Testis (tissue), 3 donors: ENCODE measurements around the gene PITX1. TPM values are rescaled to one million over a fixed set of nuclear protein-coding genes. Genes with fewer than 3 reads are reported as not detected.
A peak's percentile ranks its signal among the peaks of the same experiment; 100 is the strongest.

Source experiments
- DNase-seq: peaks from one replicate; pipeline ENCODE4 v3.0.0-alpha.2; 2019
- H3K27ac ChIP-seq, 2 donors: fragments of 200-600 bp; sonication (generic); one replicate each; pipeline ENCODE4 v1.5.1; 2019
- H3K27me3 ChIP-seq: fragments of 200-600 bp; sonication (generic); one replicate; pipeline ENCODE4 v1.5.1; 2019
- H3K36me3 ChIP-seq: fragments of 200-600 bp; sonication (generic); one replicate; pipeline ENCODE4 v1.5.1; 2017; ENCODE audit warnings: low read depth; ENCODE audit errors: missing control alignments
- H3K4me1 ChIP-seq: fragments of 200-600 bp; sonication (generic); one replicate; pipeline ENCODE4 v1.5.1; 2019
- H3K4me3 ChIP-seq, 2 donors: fragments of 200-600 bp; sonication (generic); one replicate each; pipeline ENCODE4 v1.5.1; 2017 to 2019
- H3K9me3 ChIP-seq: fragments of 200-600 bp; sonication (generic); one replicate; pipeline ENCODE4 v1.5.1; 2017
- CTCF ChIP-seq, 3 experiments: fragments of 450-650 bp in 2 of 3; fragments of 200-600 bp in 1 of 3; sonication (generic) in 1 of 3; IDR thresholded peaks; one replicate each; pipeline ENCODE4 v1.5.1; 2016 to 2019; ENCODE audit warnings: antibody characterized with exemption in 3 of 3, mild to moderate bottlenecking in 2 of 3, moderate library complexity in 1 of 3
- POLR2A ChIP-seq: fragments of 450-650 bp; IDR thresholded peaks from one replicate; pipeline ENCODE4 v1.6.1; 2017; ENCODE audit warnings: antibody characterized with exemption, mild to moderate bottlenecking, moderate library complexity
- WGBS, 2 donors: methylation state at CpG; one replicate each; pipeline ENCODE4 v1.1.5; 2018; 5-methylcytosine and 5-hydroxymethylcytosine counted together
- intact Hi-C: fragments of 100-400 bp; cut with DNase I; formaldehyde crosslinking; loops from one replicate; pipeline ENCODE4 v1.15.1; 2023; ENCODE audit warnings: low total_unique reads
- polyA plus RNA-seq: library from polyadenylated mRNA; stranded (reverse); fragments of 350-450 nt; fragmentation: Illumina TruSeq; extraction: RNeasy Lipid Tissue Mini Kit (QIAGEN cat#74804); gene quantifications from one replicate; pipeline ENCODE4 v1.2.3, GENCODE V29; 2014; ENCODE audit warnings: low read depth, low replicate concordance; ENCODE audit not compliant: insufficient read depth
- total RNA-seq, 2 donors: library from RNA; depleted of rRNA; stranded (reverse); fragments of >200 nt; gene quantifications; one replicate each; pipeline ENCODE4 v1.2.3, GENCODE V29; 2016

PITX1 gene
- total and polyA plus RNA-seq, 3 donors from 2014 or later = 3.0 to 4.1 (median 3.6) TPM

DNA sequence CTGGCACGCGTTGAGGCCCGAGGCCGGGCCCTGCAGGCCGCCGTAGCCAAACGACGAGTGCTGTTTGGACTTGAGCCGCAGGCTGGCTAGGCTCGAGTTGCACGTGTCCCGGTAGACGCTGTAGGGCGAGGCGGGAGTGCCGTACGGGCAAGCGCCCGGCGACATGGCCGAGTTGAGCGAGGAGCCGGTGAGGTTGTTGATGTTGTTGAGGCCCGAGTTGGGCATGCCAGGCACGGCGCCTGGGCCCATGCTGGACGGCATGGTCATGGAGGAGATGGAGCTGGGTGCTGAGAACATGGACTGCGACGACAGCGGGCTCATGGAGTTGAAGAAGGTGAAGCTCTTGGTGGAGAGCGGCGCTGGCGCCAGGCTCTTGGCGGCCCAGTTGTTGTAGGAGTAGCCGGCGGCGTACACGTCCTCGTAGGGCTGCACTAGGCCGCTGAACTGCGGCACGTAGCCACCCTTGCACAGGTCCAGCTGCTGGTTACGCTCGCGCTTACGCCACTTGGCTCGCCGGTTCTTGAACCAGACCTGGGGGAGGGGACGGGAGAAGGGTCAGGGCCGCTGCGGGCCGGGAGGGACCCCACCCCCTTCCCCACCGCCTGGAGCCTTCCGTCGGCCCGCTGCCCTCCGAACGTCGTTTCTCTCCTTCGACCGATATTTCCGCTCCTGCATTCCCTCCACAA lies 5.1 kb downstream of the PITX1 start:
- 10 to 18% methylated on average over 26 to 54 of the region's 62 CpGs for WGBS, 2 donors
- intact Hi-C loops = no loop called here
- TF ChIP-seq CTCF (IDR thresholded peaks at IDR 0.05) = no peak
- Histone ChIP-seq H3K27me3 (no peaks in the 10 kb centered on the region), H3K36me3 (no peaks in the 10 kb centered on the region), H3K9me3 (no peaks in the 10 kb centered on the region), H3K4me1 (peaks cover 7% of the 10 kb centered on the region), H3K27ac (no peak overlapping the region), H3K4me3 (peak overlapping the region; percentile 9 to 26)
- DNase-seq = no peak

DNA sequence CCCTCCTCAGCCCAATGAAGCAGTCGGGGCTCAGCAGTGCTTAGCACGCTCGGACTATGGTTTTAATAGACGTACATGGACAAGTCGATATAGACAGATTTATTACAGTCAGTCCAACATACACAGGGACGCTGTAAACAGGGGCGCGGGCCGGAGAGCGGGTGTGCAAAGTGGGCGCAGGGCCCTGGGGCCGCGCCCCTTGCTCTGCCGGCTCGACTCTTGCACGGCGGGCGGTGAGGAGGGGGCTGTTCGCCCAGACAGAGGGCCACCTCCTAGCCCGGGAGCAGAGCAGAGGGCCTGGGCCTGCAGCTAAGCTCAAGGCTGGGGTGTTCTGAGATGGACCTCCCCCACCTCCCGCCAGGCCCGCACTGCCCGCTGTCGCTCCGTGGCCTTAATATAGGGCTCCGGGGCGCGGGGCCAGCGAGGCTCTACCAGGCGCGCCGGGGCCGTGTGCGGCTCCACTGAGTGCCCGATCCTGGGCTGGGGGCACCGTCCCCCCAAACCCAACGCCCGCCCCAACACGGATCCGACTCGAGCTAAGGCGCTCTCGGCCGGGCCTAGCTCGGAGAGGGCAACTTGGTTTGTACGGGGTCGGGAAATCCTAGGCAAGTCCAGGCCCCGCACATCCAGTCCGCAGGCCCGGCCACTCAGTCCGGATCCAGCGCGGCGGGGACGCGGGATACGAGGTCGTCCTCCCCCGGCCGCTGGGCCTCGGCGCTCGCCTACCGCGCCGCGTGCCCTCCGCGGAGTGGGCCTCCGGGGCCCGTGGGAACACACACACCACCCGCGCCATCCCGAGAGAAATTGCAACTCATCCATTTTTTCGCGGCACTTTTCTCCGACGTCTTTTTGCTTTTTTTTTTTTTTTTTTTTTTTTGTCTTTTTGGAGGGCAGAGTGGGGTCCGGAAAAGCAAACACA lies 6.1 kb downstream of the PITX1 start:
- H3K36me3 ChIP-seq = no peaks in the 10 kb centered on the region
- no peaks in the 10 kb centered on the region for H3K27me3 ChIP-seq
- TF ChIP-seq CTCF (IDR thresholded peaks at IDR 0.05) (no peak), POLR2A (no peak)
- H3K4me1 ChIP-seq = peaks cover 7% of the 10 kb centered on the region
- 20 to 27% methylated on average over 48 to 78 of the region's 79 CpGs for WGBS, 2 donors
- DNase-seq = no peak
- H3K27ac ChIP-seq = no peak overlapping the region
- H3K4me3 ChIP-seq = peak overlapping the region; percentile 9 to 40
- intact Hi-C loops = no loop called here
- no peaks in the 10 kb centered on the region for H3K9me3 ChIP-seq

GRCh38 chr5:135027266-135027696 lies 6.7 kb downstream of the PITX1 start:
- intact Hi-C loops = no loop called here
- Histone ChIP-seq H3K9me3 (no peaks in the 10 kb centered on the region), H3K4me1 (peaks cover 7% of the 10 kb centered on the region), H3K27me3 (no peaks in the 10 kb centered on the region), H3K4me3 (peak overlapping the region in 1 of 2 donors; percentile 40), H3K36me3 (no peaks in the 10 kb centered on the region), H3K27ac (no peak overlapping the region)
- no peak for DNase-seq
- TF ChIP-seq POLR2A (no peak), CTCF (IDR thresholded peaks at IDR 0.05) (no peak)
- 29 to 38% methylated on average over 6 to 29 of the region's 29 CpGs for WGBS, 2 donors

DNA sequence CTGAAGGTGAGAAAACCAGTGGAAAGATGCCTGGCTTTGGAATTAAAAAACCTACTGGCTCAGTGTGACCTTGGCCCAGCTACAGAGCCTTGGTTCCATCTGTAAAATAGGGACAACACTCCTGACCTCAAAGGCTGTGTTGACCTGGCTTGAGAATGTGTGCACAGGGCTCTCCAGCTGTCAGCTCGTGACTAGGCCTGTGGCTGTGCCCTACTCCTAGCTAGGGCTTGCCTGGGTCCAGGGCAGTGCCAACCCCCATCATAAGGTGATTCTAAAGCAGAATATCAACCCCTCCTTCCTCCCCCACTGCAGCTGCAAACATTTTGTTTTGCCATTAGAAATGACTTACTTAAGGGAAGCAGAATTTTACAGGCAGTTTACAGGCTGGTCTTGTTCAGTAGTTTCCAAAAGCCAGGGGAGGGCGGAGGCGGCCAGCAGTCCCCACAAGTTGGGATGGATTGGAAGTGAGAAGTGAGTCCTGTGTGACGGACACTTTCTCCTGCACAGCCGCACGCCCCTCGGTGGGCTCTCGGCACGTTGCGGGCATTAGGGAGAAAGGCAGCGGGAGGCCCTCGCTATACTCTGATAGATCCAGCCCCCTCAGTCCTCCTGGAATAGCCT lies 7.3 kb downstream of the PITX1 start:
- 47 to 66% methylated on average over 10 to 12 of the region's 12 CpGs for WGBS, 2 donors

More for the DNA sequence above, 7.3 kb downstream of the PITX1 start:
- Histone ChIP-seq H3K27ac (no peak overlapping the region), H3K4me3 (no peak overlapping the region), H3K27me3 (no peaks in the 10 kb centered on the region), H3K36me3 (no peaks in the 10 kb centered on the region), H3K4me1 (peaks cover 7% of the 10 kb centered on the region), H3K9me3 (no peaks in the 10 kb centered on the region)
- TF ChIP-seq CTCF (IDR thresholded peaks at IDR 0.05) (no peak), POLR2A (no peak)
- intact Hi-C loops = no loop called here
- no peak for DNase-seq
